K562 (cell line): Measurements from ENCODE around the gene INPP4B. TPM values are rescaled to one million over a fixed set of nuclear protein-coding genes. Genes with fewer than 3 reads are reported as not detected.

ENCODE experiments used
- C11orf30 ChIP-seq: fragments of 450-650 bp; IDR thresholded peaks from 2 replicates; pipeline ENCODE4 v1.6.1; 2016; ENCODE audit warnings: low read depth, mild to moderate bottlenecking
- FOS ChIP-seq: IDR thresholded peaks from 3 replicates; pipeline ENCODE4 v1.6.1; 2011; ENCODE audit not compliant: insufficient read length; ENCODE audit errors: extremely low read depth
- MXD1 ChIP-seq: fragments of 250-450 bp; sonication (Bioruptor Pico); IDR thresholded peaks from 2 replicates; pipeline ENCODE4 v1.8.0; 2021; ENCODE audit warnings: borderline replicate concordance, mild to moderate bottlenecking, moderate library complexity; ENCODE audit not compliant: poor library complexity, severe bottlenecking
- SMAD1 ChIP-seq: fragments of 150-350 bp; IDR thresholded peaks from 2 replicates; pipeline ENCODE4 v1.6.1; 2014; ENCODE audit warnings: low read length, low read depth; ENCODE audit not compliant: partially characterized antibody
- TSHZ1 ChIP-seq: fragments of 250-450 bp; sonication (Bioruptor Pico); IDR thresholded peaks from 2 replicates; pipeline ENCODE4 v1.4.0; 2020; ENCODE audit warnings: mild to moderate bottlenecking, moderate library complexity
- ZFP1 ChIP-seq: fragments of 450-650 bp; formaldehyde crosslinking; IDR thresholded peaks from 2 replicates; pipeline ENCODE4 v1.4.0; 2020; ENCODE audit warnings: mild to moderate bottlenecking, mixed read lengths
- ZNF518B ChIP-seq: fragments of 250-450 bp; sonication (Bioruptor Pico); IDR thresholded peaks from 2 replicates; pipeline ENCODE4 v1.5.0; 2021; ENCODE audit warnings: mild to moderate bottlenecking, moderate library complexity
- polyA plus RNA-seq, 8 experiments: library from polyadenylated mRNA; depleted of rRNA in 4 of 8; stranded (reverse) in 5 of 8; unstranded in 3 of 8; fragments of >200 nt; fragmentation: Nextera tagmentation in 2 of 8; fragmentation: Illumina TruSeq in 1 of 8; extraction: Ambion mirVana in 2 of 8; extraction: Trizol in 1 of 8; gene quantifications; 2 replicates each; pipeline versions ENCODE4 v1.2.1 to v1.2.3, GENCODE V29; 2011 to 2014; ENCODE audit warnings: inconsistent platforms in 1 of 8, missing spikeins in 1 of 8
- total RNA-seq, 7 experiments: library from RNA; depleted of rRNA in 6 of 7; stranded (reverse); fragments of >200 nt in 6 of 7; fragmentation: Illumina TruSeq in 2 of 7; extraction: Trizol in 2 of 7; gene quantifications; 2 replicates each; pipeline versions ENCODE4 v1.2.1 to v1.2.3, GENCODE V29; 2011 to 2021; ENCODE audit warnings: low replicate concordance in 1 of 7

Gene INPP4B
- total and polyA plus RNA-seq, 9 of the 15 experiments (the other 6 are each of a cell fraction or from before 2014, with no cell fraction given) = 0.04 to 0.11 TPM; not detected in 7

- TF ChIP-seq TSHZ1 (CRISPR knock-in tag) = no peak
- no peak for TF ChIP-seq FOS
- TF ChIP-seq SMAD1 = no peak
- no peak for TF ChIP-seq ZNF518B (CRISPR knock-in tag)
- TF ChIP-seq ZFP1 (CRISPR knock-in tag) = no peak
- TF ChIP-seq MXD1 (CRISPR knock-in tag) = no peak
- TF ChIP-seq C11orf30 = no peak
Measured at GRCh38 chr4:142838778-142839177, 7.3 kb downstream of the INPP4B start (continued).
